ENCODE results near the gene CCDC78. TPM values are rescaled to one million over a fixed set of nuclear protein-coding genes. Genes with fewer than 3 reads are reported as not detected.

CCDC78 gene
- total and polyA plus RNA-seq, 2 of the 13 experiments (the other 11 are each of a cell fraction or from before 2014, with no cell fraction given), result 0.53 to 1.5 TPM

DNA sequence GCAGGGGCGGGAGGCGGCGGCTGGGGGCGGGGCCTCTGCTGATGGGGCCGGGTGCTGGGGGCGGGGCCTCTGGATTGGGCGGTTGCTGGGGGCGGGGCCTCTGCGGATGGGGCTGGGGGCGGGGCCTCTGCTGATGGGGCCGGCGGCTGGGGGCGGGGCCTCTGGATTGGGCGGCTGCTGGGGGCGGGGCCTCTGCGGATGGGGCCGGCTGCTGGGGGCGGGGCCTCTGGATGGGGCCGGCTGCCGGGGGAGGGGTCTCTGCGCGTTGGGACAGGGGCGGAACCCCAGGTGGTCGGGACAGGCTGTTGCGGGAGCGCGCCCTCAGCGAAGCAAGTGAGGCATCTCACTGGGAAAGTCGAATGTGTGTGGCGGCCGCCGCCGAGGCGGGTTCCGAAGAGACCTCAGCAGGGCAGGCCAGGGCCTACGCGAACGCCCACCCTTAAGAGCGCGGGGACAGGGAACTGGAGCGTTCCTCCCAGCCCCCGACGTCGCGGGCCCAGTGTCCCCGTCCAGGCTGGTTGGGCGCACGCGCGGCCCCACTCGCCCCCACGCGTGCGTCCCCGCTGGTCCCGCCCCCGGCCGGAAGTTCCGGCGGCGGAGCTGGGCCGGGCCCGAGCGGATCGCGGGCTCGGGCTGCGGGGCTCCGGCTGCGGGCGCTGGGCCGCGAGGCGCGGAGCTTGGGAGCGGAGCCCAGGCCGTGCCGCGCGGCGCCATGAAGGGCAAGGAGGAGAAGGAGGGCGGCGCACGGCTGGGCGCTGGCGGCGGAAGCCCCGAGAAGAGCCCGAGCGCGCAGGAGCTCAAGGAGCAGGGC, 46.2 kb downstream of the CCDC78 start, which contains the start of gene STUB1 (continued):
- TF ChIP-seq NONO (IDR thresholded peaks at IDR 0.05) (no peak), NONO (CRISPR knock-in tag; conservative IDR thresholded peaks at IDR 0.05) (0 out of 2 replicates have a peak, but pooled peaks have one; percentile 26), HMGA1 (CRISPR knock-in tag; conservative IDR thresholded peaks at IDR 0.05) (no peak), NCOA1 (CRISPR knock-in tag; IDR thresholded peaks at IDR 0.05) (no peak), SNAPC2 (CRISPR knock-in tag; IDR thresholded peaks at IDR 0.05) (no peak), ZNF703 (CRISPR knock-in tag; IDR thresholded peaks at IDR 0.05; ENCODE audit: borderline replicate concordance) (no peak), KLF6 (CRISPR knock-in tag; IDR thresholded peaks at IDR 0.05) (no peak), U2AF2 (IDR thresholded peaks at IDR 0.05; ENCODE audit: low read depth, low read length) (no peak), GFI1 (CRISPR knock-in tag; IDR thresholded peaks at IDR 0.05; ENCODE audit: borderline replicate concordance) (no peak), ZFP82 (CRISPR knock-in tag; IDR thresholded peaks at IDR 0.05; ENCODE audit: borderline replicate concordance) (no peak), TCF12 (IDR thresholded peaks at IDR 0.05) (no peak), TCF12 (CRISPR knock-in tag; IDR thresholded peaks at IDR 0.05) (no peak), RBM22 (optimal IDR thresholded peaks at IDR 0.05; ENCODE audit: low read length) (no peak), ZNF367 (CRISPR knock-in tag; IDR thresholded peaks at IDR 0.05; ENCODE audit: borderline replicate concordance) (no peak), ZNF143 (CRISPR knock-in tag; IDR thresholded peaks at IDR 0.05) (no peak), ZNF224 (CRISPR knock-in tag; IDR thresholded peaks at IDR 0.05) (no peak), ZNF232 (CRISPR knock-in tag; IDR thresholded peaks at IDR 0.05; ENCODE audit: borderline replicate concordance) (0 out of 2 replicates have a peak, but pooled peaks have one; percentile 43), ZFP36L2 (CRISPR knock-in tag; IDR thresholded peaks at IDR 0.05) (no peak), NKX3-1 (CRISPR knock-in tag; IDR thresholded peaks at IDR 0.05) (0 out of 2 replicates have a peak, but pooled peaks have one; percentile 40), KDM5B (CRISPR knock-in tag; IDR thresholded peaks at IDR 0.05; ENCODE audit: borderline replicate concordance) (0 out of 2 replicates have a peak, but pooled peaks have one; percentile 26), CCAR2 (optimal IDR thresholded peaks at IDR 0.05; ENCODE audit: low read depth, low read length) (no peak), ZEB1 (IDR thresholded peaks at IDR 0.05; ENCODE audit: insufficient replicate concordance, low read depth) (no peak)
- TF ChIP-seq, protein P1, sequence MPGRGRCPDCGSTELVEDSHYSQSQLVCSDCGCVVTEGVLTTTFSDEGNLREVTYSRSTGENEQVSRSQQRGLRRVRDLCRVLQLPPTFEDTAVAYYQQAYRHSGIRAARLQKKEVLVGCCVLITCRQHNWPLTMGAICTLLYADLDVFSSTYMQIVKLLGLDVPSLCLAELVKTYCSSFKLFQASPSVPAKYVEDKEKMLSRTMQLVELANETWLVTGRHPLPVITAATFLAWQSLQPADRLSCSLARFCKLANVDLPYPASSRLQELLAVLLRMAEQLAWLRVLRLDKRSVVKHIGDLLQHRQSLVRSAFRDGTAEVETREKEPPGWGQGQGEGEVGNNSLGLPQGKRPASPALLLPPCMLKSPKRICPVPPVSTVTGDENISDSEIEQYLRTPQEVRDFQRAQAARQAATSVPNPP (CRISPR knock-in tag; IDR thresholded peaks at IDR 0.05), result 0 out of 2 replicates have a peak, but pooled peaks have one; percentile 21
- TF ChIP-seq, protein P2, sequence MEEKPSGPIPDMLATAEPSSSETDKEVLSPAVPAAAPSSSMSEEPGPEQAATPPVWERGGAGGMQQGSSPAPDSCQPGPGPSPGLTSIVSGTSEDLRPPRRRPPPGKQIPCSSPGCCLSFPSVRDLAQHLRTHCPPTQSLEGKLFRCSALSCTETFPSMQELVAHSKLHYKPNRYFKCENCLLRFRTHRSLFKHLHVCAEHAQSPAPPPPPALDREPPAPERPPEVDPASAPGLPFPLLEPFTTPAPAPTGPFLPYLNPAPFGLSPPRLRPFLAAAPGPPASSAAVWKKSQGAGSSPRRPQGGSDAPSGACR (CRISPR knock-in tag; IDR thresholded peaks at IDR 0.05), result 0 out of 2 replicates have a peak, but pooled peaks have one; percentile 8
- TF ChIP-seq, protein P3, sequence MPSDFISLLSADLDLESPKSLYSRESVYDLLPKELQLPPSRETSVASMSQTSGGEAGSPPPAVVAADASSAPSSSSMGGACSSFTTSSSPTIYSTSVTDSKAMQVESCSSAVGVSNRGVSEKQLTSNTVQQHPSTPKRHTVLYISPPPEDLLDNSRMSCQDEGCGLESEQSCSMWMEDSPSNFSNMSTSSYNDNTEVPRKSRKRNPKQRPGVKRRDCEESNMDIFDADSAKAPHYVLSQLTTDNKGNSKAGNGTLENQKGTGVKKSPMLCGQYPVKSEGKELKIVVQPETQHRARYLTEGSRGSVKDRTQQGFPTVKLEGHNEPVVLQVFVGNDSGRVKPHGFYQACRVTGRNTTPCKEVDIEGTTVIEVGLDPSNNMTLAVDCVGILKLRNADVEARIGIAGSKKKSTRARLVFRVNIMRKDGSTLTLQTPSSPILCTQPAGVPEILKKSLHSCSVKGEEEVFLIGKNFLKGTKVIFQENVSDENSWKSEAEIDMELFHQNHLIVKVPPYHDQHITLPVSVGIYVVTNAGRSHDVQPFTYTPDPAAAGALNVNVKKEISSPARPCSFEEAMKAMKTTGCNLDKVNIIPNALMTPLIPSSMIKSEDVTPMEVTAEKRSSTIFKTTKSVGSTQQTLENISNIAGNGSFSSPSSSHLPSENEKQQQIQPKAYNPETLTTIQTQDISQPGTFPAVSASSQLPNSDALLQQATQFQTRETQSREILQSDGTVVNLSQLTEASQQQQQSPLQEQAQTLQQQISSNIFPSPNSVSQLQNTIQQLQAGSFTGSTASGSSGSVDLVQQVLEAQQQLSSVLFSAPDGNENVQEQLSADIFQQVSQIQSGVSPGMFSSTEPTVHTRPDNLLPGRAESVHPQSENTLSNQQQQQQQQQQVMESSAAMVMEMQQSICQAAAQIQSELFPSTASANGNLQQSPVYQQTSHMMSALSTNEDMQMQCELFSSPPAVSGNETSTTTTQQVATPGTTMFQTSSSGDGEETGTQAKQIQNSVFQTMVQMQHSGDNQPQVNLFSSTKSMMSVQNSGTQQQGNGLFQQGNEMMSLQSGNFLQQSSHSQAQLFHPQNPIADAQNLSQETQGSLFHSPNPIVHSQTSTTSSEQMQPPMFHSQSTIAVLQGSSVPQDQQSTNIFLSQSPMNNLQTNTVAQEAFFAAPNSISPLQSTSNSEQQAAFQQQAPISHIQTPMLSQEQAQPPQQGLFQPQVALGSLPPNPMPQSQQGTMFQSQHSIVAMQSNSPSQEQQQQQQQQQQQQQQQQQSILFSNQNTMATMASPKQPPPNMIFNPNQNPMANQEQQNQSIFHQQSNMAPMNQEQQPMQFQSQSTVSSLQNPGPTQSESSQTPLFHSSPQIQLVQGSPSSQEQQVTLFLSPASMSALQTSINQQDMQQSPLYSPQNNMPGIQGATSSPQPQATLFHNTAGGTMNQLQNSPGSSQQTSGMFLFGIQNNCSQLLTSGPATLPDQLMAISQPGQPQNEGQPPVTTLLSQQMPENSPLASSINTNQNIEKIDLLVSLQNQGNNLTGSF (CRISPR knock-in tag; IDR thresholded peaks at IDR 0.05), result peak; percentile 80; the same call in 1 of the 2 replicates
